H1 (cell line): ENCODE data around the gene TAF11L14. TPM values are rescaled to one million over a fixed set of nuclear protein-coding genes. Genes with fewer than 3 reads are reported as not detected.
"Not testable (repeated sequence)": the region's sequence is repeated elsewhere in the genome, so short reads cannot be mapped to it uniquely, and the experiment has no call there.

Experiments
- CTCF ChIA-PET: fragments of 300-600 bp; sonication (Branson Sonifier 250); formaldehyde crosslinking; loops from one replicate; lab custom pipeline; 2021; ENCODE audit not compliant: partially characterized antibody; lab: Charles Lee
- POLR2A ChIA-PET: fragments of 300-600 bp; sonication (Branson Sonifier 250); formaldehyde crosslinking; loops from one replicate; lab custom pipeline; 2021; ENCODE audit warnings: inconsistent platforms; ENCODE audit not compliant: partially characterized antibody; lab: Charles Lee
- DNase-seq, 2 experiments: peaks; one replicate each; pipeline versions ENCODE4 v3.0.0 to v3.0.0-alpha.2; 2010 to 2022; ENCODE audit warnings: low spot score in 2 of 2, low read depth in 1 of 2, mixed read lengths in 1 of 2
- FAIRE-seq: peaks from 2 replicates; lab custom pipeline; 2011; peaks lifted over from hg19 to GRCh38; lab: Jason Lieb, UNC
- H2AFZ ChIP-seq: 2 replicates; pipeline ENCODE4 v1.8.1; 2012; ENCODE audit warnings: low read length, inconsistent platforms
- H2AK5ac ChIP-seq: 2 replicates; pipeline ENCODE4 v1.6.1; 2013; ENCODE audit warnings: low read depth, low read length
- H2BK120ac ChIP-seq: replicated peaks from 2 replicates; pipeline ENCODE3; 2013; ENCODE audit warnings: low read depth, low read length, inconsistent platforms
- H2BK12ac ChIP-seq: 2 replicates; pipeline ENCODE4 v1.6.1; 2013; ENCODE audit warnings: low read depth, low read length
- H2BK15ac ChIP-seq: 2 replicates; pipeline ENCODE4 v1.6.1; 2013; ENCODE audit warnings: low read length
- H2BK20ac ChIP-seq: 2 replicates; pipeline ENCODE4 v1.6.1; 2013; ENCODE audit warnings: low read length
- H2BK5ac ChIP-seq: 2 replicates; pipeline ENCODE4 v1.6.1; 2013; ENCODE audit warnings: low read depth, low read length
- H3K14ac ChIP-seq: 2 replicates; pipeline ENCODE4 v1.6.1; 2013; ENCODE audit warnings: inconsistent platforms; ENCODE audit not compliant: insufficient read length
- H3K18ac ChIP-seq: 2 replicates; pipeline ENCODE4 v1.6.1; 2013; ENCODE audit warnings: low read length; ENCODE audit errors: extremely low read depth
- H3K23ac ChIP-seq: 2 replicates; pipeline ENCODE4 v1.6.1; 2013; ENCODE audit warnings: inconsistent platforms; ENCODE audit not compliant: insufficient read length
- H3K23me2 ChIP-seq: 2 replicates; pipeline ENCODE4 v1.6.1; 2013; ENCODE audit warnings: low read depth, low read length
- H3K27ac ChIP-seq: 2 replicates; pipeline ENCODE4 v1.6.1; 2011; ENCODE audit warnings: low read depth, low read length, inconsistent platforms
- H3K27me3 ChIP-seq, 4 experiments: replicated peaks in 1 of 4; 1 replicate in 1 of 4; 2 replicates in 3 of 4; pipeline versions ENCODE4 v1.6.1 to v1.8.1; 2011 to 2013; ENCODE audit warnings: low read length in 3 of 4, mild to moderate bottlenecking in 3 of 4, inconsistent platforms in 2 of 4, mixed read lengths in 2 of 4, moderate library complexity in 1 of 4; ENCODE audit not compliant: control insufficient read depth in 3 of 4, insufficient read depth in 3 of 4; ENCODE audit errors: extremely low read depth in 1 of 4
- H3K36me3 ChIP-seq, 4 experiments: 2 replicates each; pipeline versions ENCODE4 v1.6.1 to v1.8.1; 2011 to 2013; ENCODE audit warnings: mild to moderate bottlenecking in 4 of 4, low read length in 3 of 4, moderate library complexity in 2 of 4, control low read depth in 1 of 4, inconsistent platforms in 1 of 4; ENCODE audit not compliant: insufficient read depth in 4 of 4, control insufficient read depth in 2 of 4
- H3K4ac ChIP-seq: replicated peaks from 2 replicates; pipeline ENCODE3; 2013; ENCODE audit warnings: low read length, low read depth, mixed read lengths, inconsistent platforms; ENCODE audit not compliant: insufficient read length
- H3K4me1 ChIP-seq, 4 experiments: replicated peaks in 1 of 4; 1 replicate in 1 of 4; 2 replicates in 3 of 4; pipeline versions ENCODE4 v1.6.1 to v1.8.1; 2011 to 2013; ENCODE audit warnings: low read length in 3 of 4, inconsistent platforms in 2 of 4, mixed read lengths in 1 of 4; ENCODE audit not compliant: insufficient read depth in 4 of 4, control insufficient read depth in 3 of 4
- H3K4me2 ChIP-seq, 2 experiments: 2 replicates each; pipeline versions ENCODE4 v1.6.1 to v1.8.1; 2011 to 2013; ENCODE audit warnings: low read depth in 2 of 2, low read length in 2 of 2, control low read depth in 1 of 2, inconsistent platforms in 1 of 2, mild to moderate bottlenecking in 1 of 2; ENCODE audit not compliant: insufficient read depth in 1 of 2
- H3K4me3 ChIP-seq, 4 experiments: fragments of 200-600, 300-600 bp in 1 of 4; sonication (generic), shearing (Covaris generic), sonication (Bioruptor Twin) in 1 of 4; 2 replicates each; pipeline versions ENCODE4 v1.5.1 to v1.8.1; 2011 to 2016; ENCODE audit warnings: low read length in 4 of 4, low read depth in 3 of 4, control low read depth in 2 of 4, inconsistent platforms in 2 of 4, mild to moderate bottlenecking in 2 of 4, mixed read lengths in 1 of 4, moderate library complexity in 1 of 4; ENCODE audit not compliant: insufficient read depth in 2 of 4; ENCODE audit errors: extremely low read depth in 1 of 4
- H3K56ac ChIP-seq: replicated peaks from 2 replicates; pipeline ENCODE3; 2013; ENCODE audit warnings: low read depth, mild to moderate bottlenecking, mixed read lengths, low read length, inconsistent platforms; ENCODE audit not compliant: insufficient read length
- H3K79me1 ChIP-seq: 2 replicates; pipeline ENCODE4 v1.6.1; 2013; ENCODE audit warnings: low read depth, low read length, control low read depth
- H3K79me2 ChIP-seq, 2 experiments: 2 replicates each; pipeline versions ENCODE4 v1.6.1 to v1.8.1; 2012 to 2013; ENCODE audit warnings: low read length in 2 of 2, mild to moderate bottlenecking in 2 of 2, inconsistent platforms in 1 of 2; ENCODE audit not compliant: insufficient read depth in 2 of 2, control insufficient read depth in 1 of 2
- H3K9ac ChIP-seq, 4 experiments: replicated peaks in 1 of 4; 1 replicate in 1 of 4; 2 replicates in 3 of 4; pipeline versions ENCODE4 v1.6.1 to v1.8.1; 2011 to 2013; ENCODE audit warnings: low read depth in 3 of 4, low read length in 3 of 4, control low read depth in 2 of 4, mild to moderate bottlenecking in 2 of 4, moderate library complexity in 2 of 4, inconsistent platforms in 1 of 4; ENCODE audit errors: extremely low read depth in 1 of 4
- H3K9me3 ChIP-seq, 2 experiments: 2 replicates each; pipeline versions ENCODE4 v1.6.1 to v1.8.1; 2012 to 2013; ENCODE audit warnings: mild to moderate bottlenecking in 2 of 2, moderate library complexity in 2 of 2, control low read depth in 1 of 2, inconsistent platforms in 1 of 2, low read depth in 1 of 2, low read length in 1 of 2, mixed read lengths in 1 of 2; ENCODE audit not compliant: insufficient read depth in 2 of 2
- H4K20me1 ChIP-seq, 2 experiments: replicated peaks in 1 of 2; 2 replicates each; pipeline versions ENCODE3 to v1.8.1; 2011 to 2013; ENCODE audit warnings: inconsistent platforms in 2 of 2, low read length in 2 of 2, mild to moderate bottlenecking in 1 of 2; ENCODE audit not compliant: insufficient read depth in 2 of 2, control insufficient read depth in 1 of 2
- H4K5ac ChIP-seq: 2 replicates; pipeline ENCODE4 v1.6.1; 2013; ENCODE audit warnings: low read length, low read depth, mixed read lengths, inconsistent platforms; ENCODE audit not compliant: insufficient read length
- H4K8ac ChIP-seq: 2 replicates; pipeline ENCODE4 v1.8.0; 2013; ENCODE audit warnings: mild to moderate bottlenecking, moderate library complexity, low read length, inconsistent platforms; ENCODE audit not compliant: insufficient read depth; ENCODE audit errors: extremely low read depth
- H4K91ac ChIP-seq: replicated peaks from 2 replicates; pipeline ENCODE3; 2013; ENCODE audit warnings: low read length, mixed read lengths, inconsistent platforms; ENCODE audit not compliant: insufficient read length
- CTCF ChIP-seq, 3 experiments: IDR thresholded peaks; 1 replicate in 2 of 3; 2 replicates in 1 of 3; pipeline versions ENCODE4 v1.5.1 to v1.6.1; 2011; ENCODE audit warnings: low read length in 3 of 3, mild to moderate bottlenecking in 3 of 3, inconsistent platforms in 2 of 3, low read depth in 1 of 3, moderate library complexity in 1 of 3; ENCODE audit not compliant: insufficient read depth in 1 of 3; ENCODE audit errors: control extremely low read depth in 1 of 3
- RAD21 ChIP-seq, 2 experiments: IDR thresholded peaks in 1 of 2; conservative IDR thresholded peaks in 1 of 2; 2 replicates each; pipeline ENCODE4 v1.6.1; 2011; ENCODE audit warnings: low read depth in 2 of 2, low read length in 2 of 2, improper control_type of control experiment in 1 of 2, inconsistent platforms in 1 of 2, mild to moderate bottlenecking in 1 of 2, moderate library complexity in 1 of 2
- WGBS, 2 experiments: shearing (Covaris generic) in 1 of 2; methylation state at CpG; one replicate each; pipeline versions ENCODE4 v1.1.6 to v1.1.7; 2013 to 2015; ENCODE audit warnings: low lambda C conversion rate in 2 of 2, mixed read lengths in 2 of 2, inconsistent platforms in 1 of 2, low coverage in 1 of 2, missing lambda C conversion rate in 1 of 2; ENCODE audit not compliant: insufficient replicate concordance in 2 of 2, insufficient coverage in 1 of 2, insufficient read length in 1 of 2; ENCODE audit errors: extremely low coverage in 1 of 2, missing lambda C conversion rate in 1 of 2; 5-methylcytosine and 5-hydroxymethylcytosine counted together
- polyA plus RNA-seq, 7 experiments: library from polyadenylated mRNA; depleted of rRNA in 3 of 7; stranded (reverse) in 5 of 7; unstranded in 2 of 7; fragments of >200 nt in 5 of 7; fragments of 200-250 nt in 2 of 7; gene quantifications; 1 replicate in 5 of 7; 2 replicates in 1 of 7; 4 replicates in 1 of 7; pipeline versions ENCODE4 v1.2.1 to v1.2.3, GENCODE V29; 2011 to 2013; ENCODE audit warnings: missing spikeins in 2 of 7, mixed read lengths in 2 of 7
- total RNA-seq: library from RNA; stranded (reverse); fragmentation: NEBNext Ultra II Directional; extraction: Animal tissue kit (Norgen Biotek cat#: 25700); gene quantifications from 2 replicates; pipeline ENCODE4 v1.2.1, GENCODE V29; 2021

The TAF11L14 gene
- total and polyA plus RNA-seq, 2 of the 8 experiments (the other 6 are each of a cell fraction or from before 2014, with no cell fraction given) = not detected

DNA sequence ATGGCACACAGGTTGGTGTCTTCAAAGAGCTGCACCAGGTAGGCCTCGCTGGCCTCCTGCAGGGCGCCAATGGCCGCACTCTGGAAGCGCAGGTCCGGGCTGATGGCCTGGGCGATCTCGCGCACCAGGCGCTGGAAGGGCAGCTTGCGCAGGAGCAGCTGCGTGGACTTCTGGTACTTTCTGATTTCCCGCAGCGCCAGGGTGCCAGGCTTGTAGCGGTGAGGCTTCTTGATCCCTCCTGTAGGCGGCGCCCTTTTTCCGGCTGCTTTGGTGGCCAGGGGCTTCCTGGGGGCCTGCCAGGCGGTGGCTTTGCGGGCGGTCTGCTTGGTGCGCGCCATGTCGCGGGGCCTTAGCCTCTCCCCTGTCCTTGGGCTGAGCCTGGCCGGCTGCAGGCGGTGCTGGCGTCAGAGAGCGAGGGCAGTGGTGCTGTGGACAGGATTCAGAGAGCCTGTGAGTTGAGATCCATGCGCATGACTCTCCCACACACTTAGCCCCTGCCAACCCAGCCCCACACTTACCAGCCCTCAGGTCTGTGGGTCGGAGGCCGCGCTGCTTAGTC is 21.0 kb downstream of the TAF11L14 start:
- H3K79me2 ChIP-seq, H2BK120ac ChIP-seq, H3K14ac ChIP-seq, H3K27ac ChIP-seq, H3K18ac ChIP-seq, POLR2A ChIA-PET, H2BK12ac ChIP-seq, H2AFZ ChIP-seq, H2BK5ac ChIP-seq, H4K91ac ChIP-seq, H4K8ac ChIP-seq, H3K4me2 ChIP-seq, H3K23ac ChIP-seq, H3K79me1 ChIP-seq, H3K23me2 ChIP-seq, H3K27me3 ChIP-seq, H4K5ac ChIP-seq, H3K4ac ChIP-seq, H3K36me3 ChIP-seq, FAIRE-seq, H3K4me3 ChIP-seq, H4K20me1 ChIP-seq, H2AK5ac ChIP-seq, H3K9ac ChIP-seq, H2BK20ac ChIP-seq, H3K56ac ChIP-seq, H3K4me1 ChIP-seq, H3K9me3 ChIP-seq: not testable (repeated sequence)
- TF ChIP-seq RAD21 (IDR thresholded peaks at IDR 0.05 in 1 of 2, conservative IDR thresholded peaks at IDR 0.05 in 1 of 2; ENCODE audit: low read depth in 2 of 2, low read length in 2 of 2) (0 out of 4 replicates have a peak, but pooled peaks of 1 of the 2 experiments have one; percentile 19), CTCF (IDR thresholded peaks at IDR 0.05; ENCODE audit: control extremely low read depth in 1 of 3, insufficient read depth in 1 of 3, low read depth in 1 of 3, low read length in 3 of 3) (peak in 1 of 3 experiments; percentile 10; a peak in 1 of 4 replicates)
- 97% methylated on average over 19 of the region's 32 CpGs; no CpG with 5 or more reads in 1 of the 2 experiments for WGBS, 2 experiments
- DNase-seq = peak in 1 of 2 experiments; percentile 56
- CTCF ChIA-PET = interaction anchor here (0.8 to 1.1 kb wide), 2 partner anchors 15 to 428 kb away, joined by 3 read pairs; no protein-coding TSS in a partner anchor
- H2BK15ac ChIP-seq = 0 out of 2 replicates have a peak overlapping the region, but pooled peaks have one; percentile 16
